HEK293T (cell line): Measurements from ENCODE around the gene PSME2.

Experiments
- ARNT ChIP-seq: fragments of 450-650 bp; IDR thresholded peaks from 2 replicates; pipeline ENCODE4 v1.6.1; 2017; ENCODE audit warnings: mild to moderate bottlenecking
- CTBP1 ChIP-seq: fragments of 450-650 bp; IDR thresholded peaks from 2 replicates; pipeline ENCODE4 v1.6.1; 2016; ENCODE audit warnings: borderline replicate concordance
- ELF4 ChIP-seq: fragments of 450-650 bp; IDR thresholded peaks from 2 replicates; pipeline ENCODE4 v1.6.1; 2017; ENCODE audit warnings: antibody characterized with exemption
- FOXM1 ChIP-seq: fragments of 450-650 bp; IDR thresholded peaks from 2 replicates; pipeline ENCODE4 v1.6.1; 2017; ENCODE audit warnings: mild to moderate bottlenecking, borderline replicate concordance
- HDGF ChIP-seq: fragments of 450-650 bp; IDR thresholded peaks from 2 replicates; pipeline ENCODE4 v1.6.1; 2017; ENCODE audit warnings: antibody characterized with exemption, borderline replicate concordance
- L3MBTL2 ChIP-seq: fragments of 450-650 bp; conservative IDR thresholded peaks from 2 replicates; pipeline ENCODE4 v1.6.1; 2016; ENCODE audit warnings: mild to moderate bottlenecking
- SP1 ChIP-seq: fragments of 450-650 bp; IDR thresholded peaks from 2 replicates; pipeline ENCODE4 v1.6.1; 2017
- ZNF384 ChIP-seq: fragments of 450-650 bp; IDR thresholded peaks from 2 replicates; pipeline ENCODE4 v1.6.1; 2016

GRCh38 chr14:24186831-24187538 is 40.6 kb upstream of the PSME2 start:
- TF ChIP-seq CTBP1 (no peak), HDGF (no peak), ARNT (no peak), L3MBTL2 (no peak), SP1 (no peak), ZNF384 (no peak), FOXM1 (no peak), ELF4 (no peak)
